ENCODE data around the gene RNF32. TPM values are rescaled to one million over a fixed set of nuclear protein-coding genes. Genes with fewer than 3 reads are reported as not detected.
"Not testable (repeated sequence)": the region's sequence is repeated elsewhere in the genome, so short reads cannot be mapped to it uniquely, and the experiment has no call there.

Gene RNF32
- polyA plus RNA-seq, 4 donors, result 1.1 to 5.1 (median 1.4) TPM

DNA sequence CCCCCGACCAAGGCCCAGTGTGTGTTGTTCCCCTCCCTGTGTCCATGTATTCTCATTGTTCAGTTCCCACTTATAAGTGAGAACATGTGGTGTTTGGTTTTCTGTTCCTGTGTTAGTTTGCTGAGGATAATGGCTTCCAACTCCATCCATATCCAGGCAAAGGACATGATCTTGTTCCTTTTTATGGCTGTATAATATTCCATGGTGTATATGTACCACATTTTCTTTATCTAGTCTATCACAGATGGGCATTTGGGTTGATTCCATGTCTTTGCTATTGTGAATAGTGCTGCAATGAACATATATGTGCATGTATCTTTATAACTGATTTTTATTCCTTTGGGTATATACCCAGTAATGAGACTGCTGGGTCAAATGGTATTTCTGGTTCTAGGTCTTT is 61.2 kb downstream of the RNF32 start:
- peaks cover 0 to 13% (median 2%) of the 10 kb centered on the region in 3 donors for H3K36me3 ChIP-seq (ENCODE audit: control insufficient read depth in 3 of 3, insufficient read depth in 2 of 3, low read depth in 1 of 3, low read length in 3 of 3)
- H3K4me3 ChIP-seq (ENCODE audit: low read depth in 1 of 3, low read length in 3 of 3); H3K27me3 ChIP-seq (ENCODE audit: control insufficient read depth in 3 of 3, insufficient read depth in 3 of 3, low read length in 3 of 3); H3K4me1 ChIP-seq (ENCODE audit: control insufficient read depth in 3 of 3, insufficient read depth in 2 of 3, low read depth in 1 of 3, low read length in 2 of 3); DNase-seq; FAIRE-seq; H3K27ac ChIP-seq (ENCODE audit: low read depth in 1 of 3, low read length in 2 of 3): not testable (repeated sequence)
- H3K9me3 ChIP-seq (ENCODE audit: control insufficient read depth in 2 of 2, insufficient read depth in 1 of 2, low read depth in 1 of 2, low read length in 1 of 2), result peaks cover 0 to 22% of the 10 kb centered on the region in 2 donors
- 95 to 100% (median 100%) methylated on average over 1 of the region's 1 CpG for WGBS, 3 donors

DNA sequence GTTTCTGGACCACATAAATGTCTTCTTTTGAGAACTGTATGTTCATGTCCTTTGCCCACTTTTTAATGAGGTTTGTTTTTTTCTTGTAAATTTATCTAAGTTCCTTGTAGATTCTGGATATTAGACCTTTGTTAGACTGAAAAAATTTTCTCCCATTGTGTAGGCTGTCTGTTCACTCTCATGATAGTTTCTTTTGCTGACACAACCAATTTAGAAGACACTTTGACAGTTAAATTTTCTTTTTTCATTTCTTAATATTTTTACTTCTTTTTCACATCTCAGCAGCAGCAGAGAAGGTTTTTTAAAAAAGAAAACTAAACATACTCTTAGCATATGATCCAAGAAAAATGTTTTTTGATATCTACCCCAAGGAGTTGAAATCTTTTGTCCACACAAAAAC is 61.8 kb downstream of the RNF32 start:
- Histone ChIP-seq H3K36me3 (ENCODE audit: control insufficient read depth in 3 of 3, insufficient read depth in 2 of 3, low read depth in 1 of 3, low read length in 3 of 3) (peaks cover 0 to 13% (median 2%) of the 10 kb centered on the region in 3 donors), H3K9me3 (ENCODE audit: control insufficient read depth in 2 of 2, insufficient read depth in 1 of 2, low read depth in 1 of 2, low read length in 1 of 2) (peaks cover 0 to 16% of the 10 kb centered on the region in 2 donors), H3K27ac (ENCODE audit: low read depth in 1 of 3, low read length in 2 of 3) (no peak overlapping the region), H3K27me3 (ENCODE audit: control insufficient read depth in 3 of 3, insufficient read depth in 3 of 3, low read length in 3 of 3) (no peaks in the 10 kb centered on the region), H3K4me3 (ENCODE audit: low read depth in 1 of 3, low read length in 3 of 3) (no peak overlapping the region), H3K4me1 (ENCODE audit: control insufficient read depth in 3 of 3, insufficient read depth in 2 of 3, low read depth in 1 of 3, low read length in 2 of 3) (no peaks in the 10 kb centered on the region)
- no peak for DNase-seq
- no peak for FAIRE-seq

DNA sequence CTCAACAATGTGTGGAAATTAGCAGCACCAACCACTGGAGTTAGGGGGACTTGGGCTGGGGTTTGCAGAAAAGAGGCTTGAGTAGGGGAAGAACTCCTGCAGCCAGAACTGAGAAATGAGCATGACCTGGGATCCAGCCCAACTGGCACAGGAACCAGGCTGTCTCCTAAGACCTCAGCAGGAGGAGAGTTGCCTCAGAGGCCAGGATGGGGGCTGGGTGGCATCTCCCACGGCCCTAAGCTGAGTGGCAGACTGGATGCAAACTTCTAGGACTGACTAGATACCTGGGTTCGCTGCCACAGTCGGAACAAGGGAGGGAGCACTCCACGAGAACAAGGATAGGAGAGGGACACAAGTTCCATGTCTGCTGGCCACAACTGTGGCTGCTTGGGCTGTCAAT is 62.6 kb downstream of the RNF32 start:
- no peaks in the 10 kb centered on the region for H3K27me3 ChIP-seq (ENCODE audit: control insufficient read depth in 3 of 3, insufficient read depth in 3 of 3, low read length in 3 of 3)
- no peak overlapping the region for H3K4me3 ChIP-seq (ENCODE audit: low read depth in 1 of 3, low read length in 3 of 3)
- no peaks in the 10 kb centered on the region for H3K4me1 ChIP-seq (ENCODE audit: control insufficient read depth in 3 of 3, insufficient read depth in 2 of 3, low read depth in 1 of 3, low read length in 2 of 3)
- H3K36me3 ChIP-seq (ENCODE audit: control insufficient read depth in 3 of 3, insufficient read depth in 2 of 3, low read depth in 1 of 3, low read length in 3 of 3), result peaks cover 0 to 13% (median 2%) of the 10 kb centered on the region in 3 donors
- no peak overlapping the region for H3K27ac ChIP-seq (ENCODE audit: low read depth in 1 of 3, low read length in 2 of 3)
- DNase-seq (no peak), FAIRE-seq (no peak)
- WGBS, 3 donors, result 93 to 98% (median 94%) methylated on average over 4 of the region's 4 CpGs
- H3K9me3 ChIP-seq (ENCODE audit: control insufficient read depth in 2 of 2, insufficient read depth in 1 of 2, low read depth in 1 of 2, low read length in 1 of 2), result peaks cover 0 to 14% of the 10 kb centered on the region in 2 donors

DNA sequence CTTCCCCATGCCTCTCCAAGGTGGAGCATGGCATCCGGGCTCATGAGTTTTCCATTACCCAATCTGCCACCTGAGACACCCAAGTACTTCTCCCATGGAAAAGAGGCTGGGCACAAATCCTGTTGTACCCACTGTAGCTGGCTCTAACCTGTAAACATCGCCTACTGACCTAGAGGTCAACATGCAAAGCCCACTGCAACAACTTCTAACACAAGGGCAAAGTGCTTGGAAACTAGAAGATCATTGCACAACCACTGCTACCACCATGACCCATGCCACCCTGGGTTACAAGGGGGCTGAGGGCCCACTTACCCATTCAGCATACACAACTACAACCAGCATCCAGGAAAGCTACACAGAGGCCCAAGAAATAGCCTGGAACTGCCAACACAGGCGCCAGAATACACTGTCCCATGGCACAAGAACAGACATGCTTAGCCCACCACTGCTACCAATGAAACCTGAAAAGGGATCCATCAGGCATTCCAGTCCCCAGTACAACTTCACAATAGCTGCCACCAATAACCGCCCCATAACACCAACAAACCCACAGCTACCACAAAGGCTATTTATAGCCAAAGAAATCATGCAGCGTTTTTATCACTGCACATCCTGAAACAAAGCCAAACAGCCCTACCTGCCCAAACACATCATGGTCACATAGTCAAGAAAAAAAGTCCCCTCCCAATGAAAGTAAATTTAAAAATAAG is 63.4 kb downstream of the RNF32 start:
- H3K36me3 ChIP-seq (ENCODE audit: control insufficient read depth in 3 of 3, insufficient read depth in 2 of 3, low read depth in 1 of 3, low read length in 3 of 3), result peaks cover 0 to 17% (median 2%) of the 10 kb centered on the region in 3 donors
- DNase-seq (no peak), FAIRE-seq (no peak)
- no peak overlapping the region for H3K4me3 ChIP-seq (ENCODE audit: low read depth in 1 of 3, low read length in 3 of 3)
- H3K27ac ChIP-seq (ENCODE audit: low read depth in 1 of 3, low read length in 2 of 3), result no peak overlapping the region
- peaks cover 0 to 17% of the 10 kb centered on the region in 2 donors for H3K9me3 ChIP-seq (ENCODE audit: control insufficient read depth in 2 of 2, insufficient read depth in 1 of 2, low read depth in 1 of 2, low read length in 1 of 2)
- no peaks in the 10 kb centered on the region for H3K27me3 ChIP-seq (ENCODE audit: control insufficient read depth in 3 of 3, insufficient read depth in 3 of 3, low read length in 3 of 3)
- 74 to 89% (median 80%) methylated on average over 5 of the region's 5 CpGs for WGBS, 3 donors
- no peaks in the 10 kb centered on the region for H3K4me1 ChIP-seq (ENCODE audit: control insufficient read depth in 3 of 3, insufficient read depth in 2 of 3, low read depth in 1 of 3, low read length in 2 of 3)

DNA sequence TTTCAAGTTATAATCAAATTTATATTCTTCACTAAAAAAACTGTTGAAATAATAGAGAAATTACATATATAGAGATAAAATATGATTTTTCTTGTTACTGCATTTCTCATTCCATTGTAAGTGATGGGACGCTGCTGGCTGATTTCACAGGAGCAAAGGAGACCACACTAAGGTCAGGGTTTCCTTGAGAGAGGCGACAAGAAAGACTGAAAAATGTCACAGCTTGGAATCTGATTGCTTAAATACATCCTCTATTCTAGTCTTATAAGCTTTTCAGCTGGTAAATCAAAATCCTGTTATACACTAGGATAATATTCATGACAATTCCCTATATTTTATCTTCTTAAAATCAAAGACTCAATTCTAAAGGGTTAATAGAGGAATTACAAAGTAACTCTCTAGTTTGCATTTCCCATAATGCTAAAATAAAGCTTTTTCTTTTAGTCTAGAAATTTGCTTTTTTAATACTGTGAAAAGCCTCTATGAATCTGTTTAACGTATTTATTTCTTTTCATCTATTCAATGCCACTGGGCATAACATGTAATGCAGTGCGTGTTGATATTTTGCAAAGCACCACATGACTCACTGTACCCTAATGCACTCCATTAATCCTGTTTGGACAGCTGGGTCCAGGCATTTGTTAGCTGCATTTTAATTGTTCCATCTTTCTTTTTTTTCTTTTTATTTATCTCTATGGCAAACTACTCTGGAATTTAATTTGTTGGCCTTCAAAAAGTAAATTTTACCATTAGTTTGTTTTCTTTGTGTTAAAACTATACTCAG is 81.7 kb downstream of the RNF32 start:
- DNase-seq, result no peak
- peaks cover 0 to 3% (median under 1%) of the 10 kb centered on the region in 3 donors for H3K36me3 ChIP-seq (ENCODE audit: control insufficient read depth in 3 of 3, insufficient read depth in 2 of 3, low read depth in 1 of 3, low read length in 3 of 3)
- H3K27me3 ChIP-seq (ENCODE audit: control insufficient read depth in 3 of 3, insufficient read depth in 3 of 3, low read length in 3 of 3), result no peaks in the 10 kb centered on the region
- no peak for FAIRE-seq
- 90 to 95% (median 94%) methylated on average over 4 of the region's 4 CpGs for WGBS, 3 donors
- H3K9me3 ChIP-seq (ENCODE audit: control insufficient read depth in 2 of 2, insufficient read depth in 1 of 2, low read depth in 1 of 2, low read length in 1 of 2), result no peaks in the 10 kb centered on the region
- no peak overlapping the region for H3K27ac ChIP-seq (ENCODE audit: low read depth in 1 of 3, low read length in 2 of 3)
- no peaks in the 10 kb centered on the region for H3K4me1 ChIP-seq (ENCODE audit: control insufficient read depth in 3 of 3, insufficient read depth in 2 of 3, low read depth in 1 of 3, low read length in 2 of 3)
- no peak overlapping the region for H3K4me3 ChIP-seq (ENCODE audit: low read depth in 1 of 3, low read length in 3 of 3)

DNA sequence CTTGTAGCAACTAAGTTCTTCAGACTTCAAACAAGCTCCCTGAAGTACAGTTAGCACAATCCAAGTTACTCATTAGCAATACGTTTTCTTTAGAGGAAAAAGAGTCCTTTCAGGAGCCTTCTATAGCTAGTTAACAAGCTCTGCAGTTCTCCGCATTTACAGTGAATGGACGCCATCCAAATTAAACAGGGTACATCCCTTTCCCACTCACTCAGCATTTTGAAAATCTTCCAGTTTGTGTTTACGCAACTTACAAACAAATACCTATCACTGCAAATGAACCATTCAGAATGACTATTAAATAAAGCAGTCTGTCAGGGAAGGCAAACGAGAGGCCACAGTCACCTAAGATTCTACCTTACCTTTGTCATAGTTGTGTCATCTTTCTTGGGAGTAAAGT is 84.5 kb downstream of the RNF32 start:
- no peaks in the 10 kb centered on the region for H3K27me3 ChIP-seq (ENCODE audit: control insufficient read depth in 3 of 3, insufficient read depth in 3 of 3, low read length in 3 of 3)
- DNase-seq (no peak), FAIRE-seq (no peak)
- H3K27ac ChIP-seq (ENCODE audit: low read depth in 1 of 3, low read length in 2 of 3), result no peak overlapping the region
- peaks cover 0 to 3% (median 0%) of the 10 kb centered on the region in 3 donors for H3K36me3 ChIP-seq (ENCODE audit: control insufficient read depth in 3 of 3, insufficient read depth in 2 of 3, low read depth in 1 of 3, low read length in 3 of 3)
- 80 to 90% (median 87%) methylated on average over 5 of the region's 5 CpGs for WGBS, 3 donors
- H3K9me3 ChIP-seq (ENCODE audit: control insufficient read depth in 2 of 2, insufficient read depth in 1 of 2, low read depth in 1 of 2, low read length in 1 of 2), result no peaks in the 10 kb centered on the region
- H3K4me1 ChIP-seq (ENCODE audit: control insufficient read depth in 3 of 3, insufficient read depth in 2 of 3, low read depth in 1 of 3, low read length in 2 of 3), result no peaks in the 10 kb centered on the region
- H3K4me3 ChIP-seq (ENCODE audit: low read depth in 1 of 3, low read length in 3 of 3), result no peak overlapping the region

DNA sequence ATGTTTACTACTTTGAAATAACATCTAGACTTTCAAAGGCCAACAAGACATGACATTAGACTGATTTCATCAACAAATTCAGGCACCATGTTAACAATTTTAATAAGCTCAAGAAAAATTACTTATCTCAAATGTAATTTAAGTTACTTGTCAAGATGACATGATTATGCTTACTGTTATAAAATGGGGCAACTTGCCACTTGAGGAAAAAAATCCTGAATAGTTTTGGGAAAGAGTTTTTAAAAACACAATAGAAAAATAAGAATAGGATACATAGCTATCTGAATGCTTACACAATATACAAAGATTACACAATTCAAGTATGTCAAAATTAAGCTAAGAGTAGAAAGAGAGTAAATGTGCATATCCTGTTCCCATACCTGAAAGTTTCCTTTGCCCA is 85.4 kb downstream of the RNF32 start:
- Histone ChIP-seq H3K27ac (ENCODE audit: low read depth in 1 of 3, low read length in 2 of 3) (no peak overlapping the region), H3K36me3 (ENCODE audit: control insufficient read depth in 3 of 3, insufficient read depth in 2 of 3, low read depth in 1 of 3, low read length in 3 of 3) (peaks cover 0 to 3% (median 0%) of the 10 kb centered on the region in 3 donors), H3K27me3 (ENCODE audit: control insufficient read depth in 3 of 3, insufficient read depth in 3 of 3, low read length in 3 of 3) (no peaks in the 10 kb centered on the region), H3K4me1 (ENCODE audit: control insufficient read depth in 3 of 3, insufficient read depth in 2 of 3, low read depth in 1 of 3, low read length in 2 of 3) (no peaks in the 10 kb centered on the region), H3K4me3 (ENCODE audit: low read depth in 1 of 3, low read length in 3 of 3) (no peak overlapping the region), H3K9me3 (ENCODE audit: control insufficient read depth in 2 of 2, insufficient read depth in 1 of 2, low read depth in 1 of 2, low read length in 1 of 2) (no peaks in the 10 kb centered on the region)
- DNase-seq, result no peak
- FAIRE-seq, result no peak
